Measurements from ENCODE around the gene CDH4. TPM values are rescaled to one million over a fixed set of nuclear protein-coding genes. Genes with fewer than 3 reads are reported as not detected.

Gene CDH4
- total RNA-seq, 4 donors from 2014 or later = under 0.01 to 0.56 (median 0.19) TPM; not detected in 1

- ATAC-seq (ENCODE audit: low FRiP score) = no peak
- TF ChIP-seq CTCF (IDR thresholded peaks at IDR 0.05) = no peak
Measured at GRCh38 chr20:61692479-61692878, 440.4 kb downstream of the CDH4 start.

DNA sequence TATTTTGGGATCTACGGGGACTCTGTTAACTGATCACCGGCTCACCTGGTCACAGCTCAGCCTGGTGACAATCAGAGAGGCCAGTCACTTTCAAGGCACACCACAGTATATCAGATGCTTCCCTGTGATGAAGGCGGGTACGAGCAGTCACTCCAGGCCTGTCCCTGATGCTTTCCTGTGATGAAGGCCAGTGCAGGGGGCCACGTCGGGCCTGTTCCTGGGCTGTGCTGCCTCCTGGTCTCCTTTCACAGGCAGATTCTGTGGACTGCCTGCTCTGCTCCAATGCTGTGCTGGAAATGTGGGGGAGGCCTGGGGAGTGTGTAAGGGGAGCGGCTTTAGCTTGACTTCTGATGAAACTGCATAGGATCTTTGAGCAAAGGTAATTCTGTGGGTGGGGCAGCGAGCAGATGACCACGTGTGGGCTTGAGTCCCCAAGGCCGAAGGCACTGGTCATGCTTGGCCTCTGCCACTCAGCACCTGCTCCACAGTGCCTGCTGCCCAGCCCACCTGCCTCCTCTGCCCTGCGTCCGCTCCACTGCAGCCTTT, 441.1 kb downstream of the CDH4 start:
- no peak for DNase-seq (ENCODE audit: low spot score)
- no peak for TF ChIP-seq CTCF (IDR thresholded peaks at IDR 0.05)
- ATAC-seq (ENCODE audit: low FRiP score) = no peak

More at GRCh38 chr20:61692479-61692878, 440.4 kb downstream of the CDH4 start:
- no peak for DNase-seq (ENCODE audit: low spot score)

- no peak for ATAC-seq (ENCODE audit: low FRiP score)
- no peak for DNase-seq (ENCODE audit: low spot score)
- no peak for TF ChIP-seq CTCF (IDR thresholded peaks at IDR 0.05)
Measured at GRCh38 chr20:61694682-61695081, 442.6 kb downstream of the CDH4 start.

DNA sequence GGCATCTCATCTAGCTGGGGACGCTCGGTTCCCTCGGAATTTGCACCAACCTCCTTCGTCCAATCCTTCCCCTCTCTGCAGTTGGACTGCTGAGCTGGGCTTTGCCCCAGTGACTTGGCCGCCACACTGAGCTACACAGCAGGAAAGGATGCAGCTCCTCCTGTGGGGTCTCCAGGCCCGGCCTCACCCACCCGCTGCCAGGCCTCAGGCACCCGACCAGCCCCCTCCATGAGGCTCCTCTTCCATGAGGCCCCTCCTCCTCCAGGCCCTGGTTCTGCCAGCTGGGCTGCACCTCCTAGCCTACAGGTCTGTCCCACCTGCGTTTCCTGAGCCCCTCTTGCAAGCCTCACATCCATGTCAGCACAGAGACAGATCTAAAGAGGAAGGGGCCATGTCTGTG, 443.7 kb downstream of the CDH4 start:
- ATAC-seq (ENCODE audit: low FRiP score) = no peak
- no peak for DNase-seq (ENCODE audit: low spot score)
- TF ChIP-seq CTCF (IDR thresholded peaks at IDR 0.05) = no peak

DNA sequence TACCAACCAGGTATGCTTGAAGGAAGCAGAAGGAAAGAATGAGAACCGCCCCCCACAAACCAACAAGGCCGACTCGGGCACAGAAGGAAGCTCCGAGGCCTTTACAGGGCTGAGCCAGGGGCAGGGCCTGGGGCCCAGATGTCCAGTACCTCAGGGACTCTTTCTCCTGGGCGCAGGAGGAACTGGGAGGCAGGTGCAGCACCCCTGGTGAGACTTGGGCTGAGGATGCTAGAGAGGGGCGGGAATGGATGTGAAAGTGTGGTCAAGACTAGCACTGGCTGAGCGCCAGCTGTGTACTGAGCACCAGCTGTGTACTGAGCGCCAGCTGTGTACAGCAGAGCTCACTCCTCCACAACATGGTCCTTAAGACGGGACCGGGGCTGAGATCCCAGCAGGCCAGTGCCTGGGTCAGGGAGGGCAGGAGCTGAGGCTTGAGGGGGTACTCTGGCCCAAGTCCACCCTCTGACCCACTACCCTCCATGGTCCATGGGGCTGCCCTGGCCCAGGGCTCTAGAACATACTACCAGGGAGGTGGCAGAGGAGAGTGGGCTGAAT, 444.2 kb downstream of the CDH4 start:
- no peak for DNase-seq (ENCODE audit: low spot score)
- TF ChIP-seq CTCF (IDR thresholded peaks at IDR 0.05) = no peak
- ATAC-seq (ENCODE audit: low FRiP score) = no peak

DNA sequence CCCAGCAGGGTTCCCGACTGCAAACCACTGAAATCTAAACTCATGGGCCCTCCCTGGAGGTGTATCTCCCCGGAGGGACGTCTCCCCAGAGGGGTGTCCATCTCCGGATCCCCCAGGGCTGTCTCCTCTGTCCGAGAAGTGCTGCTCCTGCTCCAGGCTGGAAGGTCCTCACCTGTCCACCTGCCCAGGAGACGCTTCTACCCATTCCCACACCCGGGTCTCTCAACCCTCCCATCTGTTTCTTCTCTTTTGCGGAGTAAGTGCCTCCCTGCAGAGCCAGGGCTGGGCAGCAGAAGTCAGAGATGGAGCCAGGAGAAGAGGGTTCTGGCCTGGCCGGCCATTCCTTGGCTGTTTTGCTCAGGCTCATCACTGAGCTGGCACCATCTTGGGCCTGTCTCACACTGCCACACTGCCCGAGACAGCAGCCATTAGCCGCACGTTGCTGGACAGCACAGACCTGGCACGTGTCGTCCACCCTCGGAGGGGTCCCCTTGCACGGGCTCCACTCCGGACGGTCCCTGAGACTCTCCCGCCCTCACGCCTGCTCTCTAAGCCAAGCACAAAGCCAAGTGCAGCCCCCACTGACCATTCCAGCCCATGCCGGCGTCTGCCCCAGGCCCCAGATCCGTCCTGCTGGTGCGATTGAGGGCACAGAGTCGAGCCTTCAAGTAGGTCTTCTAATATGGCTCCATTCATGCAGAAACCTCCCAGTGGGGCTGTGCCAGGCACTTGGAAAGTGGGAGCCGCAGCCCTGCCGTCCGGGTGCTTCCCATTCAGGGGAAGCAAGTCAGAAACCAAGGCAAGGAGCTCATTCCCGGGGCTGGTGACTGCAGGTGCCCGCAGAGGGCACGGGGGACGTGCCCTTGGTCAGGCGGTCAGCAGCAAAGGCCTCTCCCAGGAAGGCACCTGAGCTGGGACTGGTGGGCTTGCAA, 445.9 kb downstream of the CDH4 start:
- no peak for TF ChIP-seq CTCF (IDR thresholded peaks at IDR 0.05)
- ATAC-seq (ENCODE audit: low FRiP score) (no peak), DNase-seq (ENCODE audit: low spot score) (no peak)
